Hepatocyte (in vitro differentiated cells): Measurements from ENCODE around the gene RENBP. TPM values are rescaled to one million over a fixed set of nuclear protein-coding genes. Genes with fewer than 3 reads are reported as not detected.

Experiments used
- DNase-seq: peaks from one replicate; pipeline ENCODE4 v3.0.0-alpha.2; 2016; ENCODE audit warnings: low spot score
- H2AFZ ChIP-seq: fragments of 200-600 bp; sonication (generic); 2 replicates; pipeline ENCODE4 v1.6.0; 2016; ENCODE audit warnings: antibody characterized with exemption, mild to moderate bottlenecking
- H3K27ac ChIP-seq: fragments of 200-600 bp; sonication (generic); 2 replicates; pipeline ENCODE4 v1.5.1; 2016; ENCODE audit warnings: mild to moderate bottlenecking
- H3K27me3 ChIP-seq: fragments of 200-600 bp; sonication (generic); 2 replicates; pipeline ENCODE4 v1.6.1; 2016
- H3K36me3 ChIP-seq: fragments of 200-600 bp; sonication (generic); replicated peaks from 2 replicates; pipeline ENCODE4 v1.5.1; 2016; ENCODE audit warnings: low read depth; ENCODE audit not compliant: insufficient read depth
- H3K4me1 ChIP-seq: fragments of 200-600 bp; sonication (generic); 2 replicates; pipeline ENCODE4 v1.5.1; 2016; ENCODE audit warnings: mild to moderate bottlenecking, moderate library complexity; ENCODE audit not compliant: insufficient read depth
- H3K4me2 ChIP-seq: fragments of 200-600 bp; sonication (generic); 2 replicates; pipeline ENCODE4 v1.6.0; 2016
- H3K4me3 ChIP-seq: fragments of 200-600 bp; sonication (generic); 2 replicates; pipeline ENCODE4 v1.5.1; 2016; ENCODE audit warnings: mild to moderate bottlenecking
- H3K79me2 ChIP-seq: fragments of 200-600 bp; sonication (generic); 2 replicates; pipeline ENCODE4 v1.6.0; 2017; ENCODE audit warnings: mild to moderate bottlenecking
- H3K9me2 ChIP-seq: fragments of 200-600 bp; sonication (generic); replicated peaks from 2 replicates; pipeline ENCODE4 v1.6.0; 2017; ENCODE audit warnings: mild to moderate bottlenecking; ENCODE audit not compliant: insufficient read depth
- H3K9me3 ChIP-seq: fragments of 200-600 bp; sonication (generic); 2 replicates; pipeline ENCODE4 v1.5.1; 2016; ENCODE audit warnings: low read depth, mild to moderate bottlenecking
- H4K20me1 ChIP-seq: fragments of 200-600 bp; sonication (generic); 2 replicates; pipeline ENCODE4 v1.6.0; 2016; ENCODE audit warnings: mild to moderate bottlenecking; ENCODE audit not compliant: insufficient read depth, poor library complexity, severe bottlenecking
- CTCF ChIP-seq: fragments of 200-600 bp; sonication (generic); IDR thresholded peaks from 2 replicates; pipeline ENCODE4 v1.5.1; 2016; ENCODE audit warnings: antibody characterized with exemption, mild to moderate bottlenecking; ENCODE audit not compliant: poor library complexity
- EZH2 ChIP-seq: fragments of 200-600 bp; sonication (generic); IDR thresholded peaks from 2 replicates; pipeline ENCODE4 v1.6.1; 2016; ENCODE audit warnings: antibody characterized with exemption, mild to moderate bottlenecking, borderline replicate concordance
- EZH2phosphoT487 ChIP-seq: fragments of 200-600 bp; sonication (generic); IDR thresholded peaks from one replicate; pipeline ENCODE4 v1.6.1; 2018; ENCODE audit warnings: antibody characterized with exemption, mild to moderate bottlenecking, low read depth, moderate library complexity; ENCODE audit not compliant: unreplicated experiment, severe bottlenecking
- WGBS: methylation state at CpG from one replicate; pipeline ENCODE4 v1.1.6; 2016; ENCODE audit warnings: low lambda C conversion rate; ENCODE audit errors: missing lambda C conversion rate; 5-methylcytosine and 5-hydroxymethylcytosine counted together
- polyA plus RNA-seq: library from polyadenylated mRNA; unstranded; fragments of >200 nt; fragmentation: Nextera tagmentation; extraction: Ambion mirVana; gene quantifications from 2 replicates; pipeline ENCODE4 v1.2.1, GENCODE V29; 2016
- total RNA-seq: library from RNA; depleted of rRNA; stranded (reverse); fragments of >200 nt; gene quantifications from 2 replicates; pipeline ENCODE4 v1.2.3, GENCODE V29; 2014

The RENBP gene
- total and polyA plus RNA-seq, 2 experiments from 2014 or later: 5.8 to 22.8 TPM

DNA sequence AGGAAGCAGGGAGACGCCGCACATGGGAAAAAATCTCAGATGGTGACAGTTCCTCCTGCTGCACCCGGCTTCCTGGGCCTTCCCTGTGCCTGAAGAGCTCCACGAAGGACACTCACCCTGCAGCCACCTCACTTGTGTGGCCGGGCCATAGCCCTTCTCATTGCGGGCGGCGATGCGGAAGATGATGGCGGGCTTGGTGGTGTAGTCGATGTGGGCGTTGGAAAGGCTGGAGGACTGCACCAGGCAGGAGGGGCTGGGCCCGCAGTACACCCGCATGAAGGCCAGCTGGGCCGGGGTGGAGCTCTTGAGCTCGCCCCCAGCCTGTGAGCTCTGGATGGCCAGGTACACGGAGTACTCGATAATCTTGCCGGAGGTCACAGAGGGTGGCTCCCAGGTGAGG lies 5.7 kb upstream of the RENBP start:
- Histone ChIP-seq H3K4me1 (no peaks in the 10 kb centered on the region), H3K4me2 (no peak overlapping the region), H3K36me3 (no peaks in the 10 kb centered on the region), H3K79me2 (no peaks in the 10 kb centered on the region), H3K27ac (no peak overlapping the region), H4K20me1 (no peaks in the 10 kb centered on the region), H3K9me3 (no peaks in the 10 kb centered on the region), H3K27me3 (no peaks in the 10 kb centered on the region), H2AFZ (no peak overlapping the region), H3K9me2 (no peaks in the 10 kb centered on the region), H3K4me3 (no peak overlapping the region)
- DNase-seq: no peak
- no peak for TF ChIP-seq EZH2phosphoT487
- TF ChIP-seq CTCF: no peak
- TF ChIP-seq EZH2: no peak
- 88% methylated on average over 19 of the region's 19 CpGs for WGBS

GRCh38 chrX:153948847-153949805 lies 4.7 kb upstream of the RENBP start:
- Histone ChIP-seq H3K4me3 (no peak overlapping the region), H2AFZ (no peak overlapping the region), H3K9me2 (no peaks in the 10 kb centered on the region), H3K27ac (no peak overlapping the region), H4K20me1 (no peaks in the 10 kb centered on the region), H3K79me2 (no peaks in the 10 kb centered on the region), H3K27me3 (no peaks in the 10 kb centered on the region), H3K36me3 (no peaks in the 10 kb centered on the region), H3K9me3 (no peaks in the 10 kb centered on the region), H3K4me2 (no peak overlapping the region), H3K4me1 (no peaks in the 10 kb centered on the region)
- WGBS: 85% methylated on average over 28 of the region's 30 CpGs
- TF ChIP-seq EZH2 (no peak), EZH2phosphoT487 (no peak), CTCF (no peak)
- no peak for DNase-seq

DNA sequence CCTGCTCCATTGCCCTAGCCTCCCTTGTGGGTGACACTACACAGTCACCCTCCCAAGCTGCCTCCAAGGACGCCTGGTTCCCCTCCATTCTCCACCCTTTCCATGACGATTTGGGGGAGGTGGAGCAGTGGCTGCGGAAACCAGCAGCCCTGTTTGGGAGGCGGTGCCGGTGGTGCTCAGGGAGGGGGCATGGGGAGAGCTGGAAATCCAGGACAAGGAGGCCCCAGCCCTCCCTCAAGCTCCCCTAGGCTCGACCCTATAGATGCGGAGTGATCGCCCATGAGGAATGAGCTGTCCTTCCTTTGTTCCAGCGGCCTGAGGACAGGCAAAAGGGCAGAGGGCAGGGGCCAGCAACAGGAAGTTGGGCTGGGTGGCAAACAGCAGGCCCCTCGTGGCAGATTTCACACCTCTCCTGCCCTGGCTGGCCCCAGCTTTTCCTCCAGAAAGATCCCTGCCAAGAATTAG lies 3.6 kb upstream of the RENBP start:
- H3K4me2 ChIP-seq: no peak overlapping the region
- H3K9me3 ChIP-seq: no peaks in the 10 kb centered on the region
- H3K27me3 ChIP-seq: no peaks in the 10 kb centered on the region
- no peak for TF ChIP-seq CTCF
- no peak for TF ChIP-seq EZH2
- no peak for TF ChIP-seq EZH2phosphoT487
- no peaks in the 10 kb centered on the region for H4K20me1 ChIP-seq
- no peak overlapping the region for H3K27ac ChIP-seq
- 77% methylated on average over 10 of the region's 10 CpGs for WGBS
- H3K79me2 ChIP-seq: no peaks in the 10 kb centered on the region
- H3K4me3 ChIP-seq: no peak overlapping the region
- H3K4me1 ChIP-seq: no peaks in the 10 kb centered on the region
- H3K36me3 ChIP-seq: no peaks in the 10 kb centered on the region
- no peak overlapping the region for H2AFZ ChIP-seq
- no peak for DNase-seq
- no peaks in the 10 kb centered on the region for H3K9me2 ChIP-seq
